Heart left ventricle (tissue), 16 donors: ENCODE data around the gene ADAMTSL5. TPM values are rescaled to one million over a fixed set of nuclear protein-coding genes. Genes with fewer than 3 reads are reported as not detected.

Source experiments
- ATAC-seq, 4 donors: fragments of 200-7000 bp; cut with Tn5 transposase; one replicate each; pipeline ENCODE4 v1.9.1; 2020 to 2022; ENCODE audit warnings: moderate library complexity in 4 of 4, mild to moderate bottlenecking in 3 of 4, moderate number of reproducible peaks in 1 of 4
- DNase-seq, 5 donors: peaks; one replicate each; pipeline ENCODE4 v3.0.0-alpha.2; 2020
- H3K27ac ChIP-seq, 12 donors: fragments of 200-600 bp; sonication (generic) in 4 of 12; one replicate each; pipeline versions ENCODE4 v1.5.0 to v1.8.0; 2016 to 2022; ENCODE audit warnings: mild to moderate bottlenecking in 2 of 12
- H3K27me3 ChIP-seq, 9 donors: fragments of 200-600 bp; sonication (generic) in 2 of 9; one replicate each; pipeline versions ENCODE4 v1.5.1 to v1.8.0; 2016 to 2022; ENCODE audit warnings: mild to moderate bottlenecking in 3 of 9
- H3K36me3 ChIP-seq, 9 donors: fragments of 200-600 bp; sonication (generic) in 2 of 9; one replicate each; pipeline versions ENCODE4 v1.5.0 to v1.8.0; 2018 to 2022; ENCODE audit warnings: mild to moderate bottlenecking in 2 of 9
- H3K4me1 ChIP-seq, 12 donors: fragments of 200-600 bp; sonication (generic) in 4 of 12; one replicate each; pipeline versions ENCODE4 v1.5.0 to v1.8.0; 2016 to 2022; ENCODE audit warnings: mild to moderate bottlenecking in 3 of 12
- H3K4me3 ChIP-seq, 12 donors: fragments of 200-600 bp; sonication (generic) in 4 of 12; one replicate each; pipeline versions ENCODE4 v1.5.0 to v1.8.0; 2017 to 2022; ENCODE audit warnings: mild to moderate bottlenecking in 9 of 12, moderate library complexity in 4 of 12
- H3K9me3 ChIP-seq, 12 donors: fragments of 200-600 bp; sonication (generic) in 4 of 12; one replicate each; pipeline versions ENCODE4 v1.5.0 to v1.8.0; 2016 to 2022; ENCODE audit warnings: mild to moderate bottlenecking in 1 of 12
- CTCF ChIP-seq, 12 donors: fragments of 200-600 bp; sonication (generic) in 4 of 12; IDR thresholded peaks; one replicate each; pipeline versions ENCODE4 v1.5.0 to v1.8.0; 2018 to 2022; ENCODE audit warnings: antibody characterized with exemption in 12 of 12, mild to moderate bottlenecking in 5 of 12
- POLR2A ChIP-seq, 2 donors: fragments of 450-650 bp; IDR thresholded peaks; one replicate each; pipeline ENCODE4 v1.6.1; 2017; ENCODE audit warnings: antibody characterized with exemption in 2 of 2, mild to moderate bottlenecking in 2 of 2, moderate library complexity in 2 of 2
- WGBS, 4 donors: extraction: QIAGEN DNeasy Blood & Tissue Kit in 2 of 4; methylation state at CpG; one replicate each; pipeline versions ENCODE4 v1.1.5 to v1.1.7; 2013 to 2018; 5-methylcytosine and 5-hydroxymethylcytosine counted together
- intact Hi-C, 10 donors: fragments of 100-400 bp; cut with DNase I; formaldehyde crosslinking; loops; one replicate each; pipeline versions ENCODE4 v1.11.1 to v1.14.2; 2022
- polyA plus RNA-seq, 2 donors: library from polyadenylated mRNA; stranded (reverse); fragments of 200-250 nt; gene quantifications; one replicate each; pipeline ENCODE4 v1.2.3, GENCODE V29; 2013
- total RNA-seq, 9 donors: library from RNA; depleted of rRNA in 2 of 9; stranded (reverse); fragments of >200 nt in 2 of 9; fragmentation: NEBNext Ultra II Directional in 3 of 9; extraction: Animal tissue kit (Norgen Biotek cat#: 25700) in 3 of 9; gene quantifications; one replicate each; pipeline versions ENCODE4 v1.1.0 to v1.2.4, GENCODE V29; 2016 to 2023
- donor health status: ischemic (EF 13 %, LVEDD 7.1; RV severe dilation, severe dysfunction).
- donor health status: healthy with polysubstance abuse.
- donor health status: DM: no; HTN: yes; CAD: no.
- donor health status: DM: no; HTN: no; CAD: no.
- donor health status: ischemic (EF 25% LVEDD 6.9; RV normal size, moderate dysfunction).
- donor health status: ischemic (EF 25% LVEDD 5.7; RV mildly dilated, moderate dysfunction).
- donor health status: healthy.
- donor health status: DM: yes; HTN: yes; CAD: no.
- donor health status: ischemic (EF 35%, LVEDD 5.7; RV mildly dilated, moderate dysfunction).
- donor health status: nonischemic (EF 11% LVEDD 7.7; RV severe dilation, severe dysfunction).
- donor health status: DM: yes; HTN: yes; CAD: no.
- donor health status: PGD.
- donor health status: ischemic (EF 29% LVEDD 5.4; RV normal size, mild dysfunction).
- donor health status: nonischemic (EF 23%, LVEDD 6.1; RV moderate dilation, normal function).

Gene ADAMTSL5
- total and polyA plus RNA-seq, 11 donors: 20.8 to 53.6 (median 30.2) TPM

DNA sequence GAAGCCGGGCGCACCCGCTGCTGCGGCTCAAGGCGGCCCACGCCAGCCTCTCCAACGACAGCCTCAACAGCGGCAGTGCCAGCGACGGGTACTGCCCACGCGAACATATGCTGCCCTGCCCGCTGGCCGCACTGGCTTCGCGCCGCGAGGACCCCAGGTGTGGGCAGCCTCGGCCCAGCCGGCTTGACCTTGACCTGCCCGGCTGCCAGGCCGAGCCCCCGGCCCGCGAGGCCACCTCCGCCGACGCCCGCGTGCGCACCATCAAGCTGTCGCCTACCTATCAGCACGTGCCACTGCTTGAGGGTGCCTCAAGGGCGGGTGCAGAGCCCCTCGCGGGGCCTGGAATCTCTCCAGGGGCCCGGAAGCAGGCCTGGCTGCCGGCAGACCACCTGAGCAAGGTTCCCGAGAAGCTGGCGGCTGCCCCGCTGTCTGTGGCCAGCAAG is 46.8 kb downstream of the ADAMTSL5 start:
- Histone ChIP-seq H3K27me3 (peaks cover 31 to 66% (median 48%) of the 10 kb centered on the region in 9 donors), H3K27ac (no peak overlapping the region), H3K4me3 (peak overlapping the region in 6 of 12 donors; percentile 5 to 29 (median 13)), H3K36me3 (peaks cover 0 to 2% (median 0%) of the 10 kb centered on the region in 9 donors), H3K4me1 (peaks cover 18 to 61% (median 49%) of the 10 kb centered on the region in 12 donors), H3K9me3 (no peaks in the 10 kb centered on the region)
- peak in 2 of 5 donors; percentile 6 to 61 for DNase-seq
- no peak for TF ChIP-seq CTCF (IDR thresholded peaks at IDR 0.05)
- intact Hi-C loops: no loop called here
- WGBS, 4 donors: 38 to 63% (median 47%) methylated on average over 15 to 41 of the region's 41 CpGs
- ATAC-seq: no peak

DNA sequence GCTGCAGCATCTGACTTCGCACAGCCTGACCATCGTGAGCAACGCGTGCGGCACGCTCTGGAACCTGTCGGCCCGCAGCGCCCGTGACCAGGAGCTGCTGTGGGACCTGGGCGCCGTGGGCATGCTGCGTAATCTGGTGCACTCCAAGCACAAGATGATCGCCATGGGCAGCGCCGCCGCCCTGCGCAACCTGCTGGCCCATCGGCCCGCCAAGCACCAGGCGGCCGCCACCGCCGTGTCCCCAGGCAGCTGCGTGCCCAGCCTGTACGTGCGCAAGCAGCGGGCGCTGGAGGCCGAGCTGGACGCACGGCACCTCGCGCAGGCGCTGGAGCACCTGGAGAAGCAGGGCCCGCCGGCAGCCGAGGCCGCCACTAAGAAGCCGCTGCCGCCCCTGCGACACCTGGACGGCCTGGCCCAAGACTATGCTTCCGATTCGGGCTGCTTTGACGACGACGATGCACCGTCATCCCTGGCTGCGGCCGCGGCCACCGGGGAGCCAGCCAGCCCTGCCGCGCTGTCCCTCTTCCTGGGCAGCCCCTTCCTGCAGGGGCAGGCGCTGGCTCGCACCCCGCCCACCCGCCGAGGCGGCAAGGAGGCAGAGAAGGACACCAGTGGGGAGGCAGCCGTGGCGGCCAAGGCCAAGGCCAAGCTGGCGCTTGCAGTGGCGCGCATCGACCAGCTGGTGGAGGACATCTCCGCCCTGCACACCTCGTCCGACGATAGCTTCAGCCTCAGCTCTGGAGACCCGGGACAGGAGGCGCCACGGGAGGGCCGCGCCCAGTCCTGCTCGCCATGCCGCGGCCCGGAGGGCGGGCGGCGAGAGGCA is 47.4 kb downstream of the ADAMTSL5 start:
- ATAC-seq (peak in 3 of 4 donors; percentile 45 to 72 (median 48)), DNase-seq (peak in 2 of 5 donors; percentile 39 to 67)
- TF ChIP-seq CTCF (IDR thresholded peaks at IDR 0.05) (peak; percentile 28 to 61 (median 46)), POLR2A (IDR thresholded peaks at IDR 0.05) (no peak)
- peaks cover 0 to 9% (median 0%) of the 10 kb centered on the region in 9 donors for H3K36me3 ChIP-seq
- H3K27me3 ChIP-seq: peaks cover 29 to 61% (median 44%) of the 10 kb centered on the region in 9 donors
- intact Hi-C loops: no loop called here
- H3K9me3 ChIP-seq: no peaks in the 10 kb centered on the region
- H3K4me3 ChIP-seq: peak overlapping the region in 6 of 12 donors; percentile 5 to 29 (median 13)
- no peak overlapping the region for H3K27ac ChIP-seq
- WGBS, 4 donors: 26 to 62% (median 40%) methylated on average over 33 to 83 of the region's 83 CpGs
- H3K4me1 ChIP-seq: peaks cover 12 to 55% (median 43%) of the 10 kb centered on the region in 12 donors

DNA sequence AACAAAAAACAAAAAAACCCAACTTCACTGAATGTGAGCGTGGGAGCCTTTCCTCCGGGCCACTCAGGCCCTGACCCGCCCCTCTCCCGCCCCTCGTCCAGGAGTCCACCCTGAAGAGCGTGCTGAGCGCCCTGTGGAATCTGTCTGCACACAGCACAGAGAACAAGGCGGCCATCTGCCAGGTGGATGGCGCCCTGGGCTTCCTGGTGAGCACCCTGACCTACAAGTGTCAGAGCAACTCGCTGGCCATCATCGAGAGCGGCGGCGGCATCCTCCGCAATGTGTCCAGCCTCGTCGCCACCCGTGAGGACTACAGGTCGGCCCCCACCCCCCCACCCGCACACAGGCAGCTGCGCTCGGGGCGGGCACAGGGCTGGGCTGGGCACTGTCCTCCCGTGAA is 51.0 kb downstream of the ADAMTSL5 start:
- 90 to 95% (median 94%) methylated on average over 24 of the region's 24 CpGs for WGBS, 4 donors
- H3K36me3 ChIP-seq: peaks cover 0 to 13% (median 0%) of the 10 kb centered on the region in 9 donors
- peaks cover 0 to 24% (median 19%) of the 10 kb centered on the region in 12 donors for H3K4me1 ChIP-seq
- H3K27ac ChIP-seq: no peak overlapping the region
- no peak overlapping the region for H3K4me3 ChIP-seq
- DNase-seq (peak in 1 of 5 donors; percentile 58), ATAC-seq (no peak)
- intact Hi-C loops: no loop called here
- no peak for TF ChIP-seq CTCF (IDR thresholded peaks at IDR 0.05)
- TF ChIP-seq POLR2A (IDR thresholded peaks at IDR 0.05): no peak
- no peaks in the 10 kb centered on the region for H3K9me3 ChIP-seq
- peaks cover 8 to 57% (median 17%) of the 10 kb centered on the region in 9 donors for H3K27me3 ChIP-seq
